Dermis microvascular lymphatic vessel endothelial cell (primary cell): ENCODE data around the gene ZBTB17. TPM values are rescaled to one million over a fixed set of nuclear protein-coding genes. Genes with fewer than 3 reads are reported as not detected.
"Not testable (repeated sequence)": the region's sequence is repeated elsewhere in the genome, so short reads cannot be mapped to it uniquely, and the experiment has no call there.

Experiments used
- DNase-seq, 2 donors: peaks; one replicate each; pipeline versions ENCODE4 v3.0.0 to v3.0.0-alpha.2; 2010; ENCODE audit warnings: low read depth in 2 of 2
- total RNA-seq: library from RNA; depleted of rRNA; stranded (reverse); fragments of >200 nt; gene quantifications from 2 replicates; pipeline ENCODE4 v1.2.1, GENCODE V29; 2014

The ZBTB17 gene
- total RNA-seq, 1 donor from 2014 or later = 33.5 TPM

- no peak for DNase-seq
Measured at GRCh38 chr1:15988856-15989736, 13.2 kb upstream of the ZBTB17 start.

DNA sequence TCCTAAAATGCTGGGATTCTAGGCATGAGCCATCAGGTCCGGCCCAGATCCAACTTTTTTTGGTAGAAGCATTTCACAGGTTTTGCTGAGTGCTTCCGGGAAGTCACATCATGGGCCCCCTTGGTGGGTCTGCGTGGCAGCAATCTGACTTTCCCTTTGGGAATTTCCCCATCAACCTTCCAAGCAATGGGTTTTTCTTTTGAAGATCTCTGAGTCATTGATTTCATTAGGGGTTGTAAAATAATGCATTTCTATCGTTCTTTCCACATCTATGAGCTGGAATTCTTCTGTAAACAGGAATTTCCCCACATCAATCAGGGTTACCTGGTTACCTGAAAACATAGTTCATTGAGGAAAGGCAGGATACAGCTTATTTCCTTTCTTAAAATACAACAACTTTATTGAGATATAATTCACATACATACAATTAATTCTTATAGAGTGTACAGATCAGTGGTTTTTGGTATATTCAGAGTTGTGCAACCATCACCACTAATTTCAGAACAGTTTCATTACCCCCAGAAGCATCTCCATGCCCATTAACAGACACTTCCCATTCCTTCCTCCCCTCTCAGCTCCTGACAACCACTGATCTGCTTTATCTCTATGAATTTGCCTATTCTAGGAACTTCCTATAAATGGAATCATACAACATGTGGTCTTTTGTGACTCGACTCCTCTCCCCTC lies 9.9 kb upstream of the ZBTB17 start:
- DNase-seq = peak; percentile 42 to 46

- no peak for DNase-seq
Measured at GRCh38 chr1:15983275-15983674, 7.4 kb upstream of the ZBTB17 start.

DNA sequence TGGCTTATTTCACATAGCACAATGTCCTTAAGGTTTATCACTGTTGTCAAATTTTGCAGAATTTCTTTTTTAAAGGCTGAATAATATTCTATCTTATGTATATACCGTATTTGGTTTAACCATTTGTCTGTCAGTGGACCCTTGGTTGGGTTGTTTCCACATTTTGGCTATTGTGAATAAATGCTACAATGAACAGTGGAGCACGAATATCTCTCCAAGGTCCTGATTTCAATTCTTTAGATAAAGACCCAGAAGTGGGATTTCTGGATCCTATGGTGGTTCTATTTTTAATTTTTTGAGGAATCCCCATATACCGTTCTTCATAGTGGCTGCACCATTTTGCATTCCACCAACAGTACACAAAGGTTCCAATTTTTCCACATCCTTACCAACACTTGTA lies 5.8 kb upstream of the ZBTB17 start:
- no peak for DNase-seq

DNA sequence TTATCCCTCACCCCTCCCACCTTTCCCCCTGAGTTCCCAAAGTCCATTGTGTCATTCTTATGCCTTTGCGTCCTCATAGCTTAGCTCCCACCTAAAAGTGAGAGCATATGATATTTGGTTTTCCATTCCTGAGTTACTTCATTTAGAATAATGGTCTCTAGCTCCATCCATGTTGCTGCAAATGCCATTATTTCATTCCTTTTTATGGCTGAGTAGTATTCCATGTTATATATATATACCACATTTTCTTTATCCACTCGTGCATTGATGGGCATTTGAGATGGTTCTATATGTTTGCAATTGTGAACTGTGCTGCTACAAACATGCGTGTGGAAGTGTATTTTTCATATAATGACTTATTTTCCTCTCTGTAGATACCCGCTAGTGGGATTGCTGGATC lies 2.0 kb upstream of the ZBTB17 start:
- not testable (repeated sequence) for DNase-seq

- DNase-seq = peak in 1 of 2 donors; percentile 75
Measured at GRCh38 chr1:15975358-15975804, 520 bp downstream of the ZBTB17 start.

DNA sequence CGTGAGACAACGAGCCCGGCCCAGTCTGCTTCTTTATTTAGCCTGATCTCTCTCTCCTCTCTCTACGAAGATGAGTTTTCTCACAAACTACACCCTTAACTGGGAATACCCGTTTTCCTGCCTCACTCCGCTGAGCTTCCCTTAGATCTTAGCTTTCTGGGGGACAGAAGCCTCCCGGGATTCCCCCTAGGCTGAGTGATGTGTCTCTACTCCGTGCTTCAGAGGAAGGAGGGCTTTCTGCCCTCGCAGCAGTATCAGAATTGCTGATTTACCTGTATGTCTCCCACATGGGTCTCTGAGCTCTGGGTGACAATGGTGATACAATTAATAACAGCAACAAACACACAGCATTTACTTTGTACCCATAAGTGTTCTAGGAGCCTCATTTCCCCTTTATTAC lies 1.0 kb downstream of the ZBTB17 start:
- no peak for DNase-seq

DNA sequence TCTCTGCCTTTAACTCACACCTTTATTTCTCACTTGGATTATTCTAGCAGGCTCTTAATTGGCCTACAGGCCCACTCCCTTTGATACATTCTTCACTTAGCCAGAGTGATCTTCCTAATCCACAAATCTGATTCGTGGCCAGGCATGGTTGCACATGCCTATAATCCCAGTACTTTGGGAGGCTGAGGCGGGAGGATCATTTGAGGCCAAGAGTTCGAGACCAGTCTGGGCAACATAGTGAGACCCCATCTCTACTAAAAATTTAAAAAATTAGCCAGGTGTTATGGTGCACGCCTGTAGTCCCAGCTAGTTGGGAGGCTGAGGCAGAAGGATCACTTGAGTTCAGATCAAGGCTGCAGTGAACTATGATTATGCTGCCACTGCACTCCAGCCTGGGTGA lies 2.1 kb downstream of the ZBTB17 start:
- DNase-seq = no peak

GRCh38 chr1:15972409-15972808 lies 3.5 kb downstream of the ZBTB17 start:
- DNase-seq = no peak

DNA sequence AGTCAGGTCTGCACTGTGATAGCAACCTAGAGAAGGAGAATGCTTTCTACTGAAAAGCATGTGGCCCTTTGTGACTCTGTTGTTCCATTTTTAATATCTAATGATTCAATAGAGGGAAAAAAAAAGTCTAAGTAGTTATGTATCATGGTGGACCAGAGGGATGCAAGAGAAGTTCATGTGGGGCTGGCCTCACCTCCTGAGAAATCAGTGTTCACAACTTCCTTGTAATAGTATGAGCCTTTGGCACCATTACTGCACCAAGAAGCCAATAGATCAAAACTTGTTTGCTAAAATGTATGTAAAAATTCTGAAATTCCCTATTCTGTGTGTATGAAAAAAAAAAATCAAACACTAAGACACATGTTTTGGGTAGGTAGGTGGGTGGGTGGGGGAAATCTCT lies 5.0 kb downstream of the ZBTB17 start:
- DNase-seq = no peak

GRCh38 chr1:15969321-15969880 lies 6.5 kb downstream of the ZBTB17 start:
- DNase-seq = no peak

GRCh38 chr1:15968172-15968571 lies 7.7 kb downstream of the ZBTB17 start:
- DNase-seq = no peak

DNA sequence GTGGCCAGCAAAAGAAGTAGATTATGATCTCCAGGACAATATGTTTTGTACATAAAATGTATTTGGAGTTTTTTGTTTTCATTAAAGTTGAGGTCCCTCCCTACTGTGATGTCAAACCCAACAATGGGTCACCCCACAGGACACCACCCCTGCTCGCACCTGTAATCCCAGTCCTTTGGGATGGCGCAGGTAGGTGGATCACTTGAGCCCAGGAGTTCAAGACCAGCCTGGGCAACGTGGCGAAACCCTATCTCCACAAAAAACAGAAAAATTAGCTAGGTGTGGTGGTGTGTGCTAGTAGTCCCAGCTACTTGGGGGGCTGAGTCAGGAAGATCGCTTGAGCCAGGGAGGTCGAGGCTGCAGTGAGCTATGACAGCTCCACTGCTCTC lies 9.0 kb downstream of the ZBTB17 start:
- DNase-seq = no peak

DNA sequence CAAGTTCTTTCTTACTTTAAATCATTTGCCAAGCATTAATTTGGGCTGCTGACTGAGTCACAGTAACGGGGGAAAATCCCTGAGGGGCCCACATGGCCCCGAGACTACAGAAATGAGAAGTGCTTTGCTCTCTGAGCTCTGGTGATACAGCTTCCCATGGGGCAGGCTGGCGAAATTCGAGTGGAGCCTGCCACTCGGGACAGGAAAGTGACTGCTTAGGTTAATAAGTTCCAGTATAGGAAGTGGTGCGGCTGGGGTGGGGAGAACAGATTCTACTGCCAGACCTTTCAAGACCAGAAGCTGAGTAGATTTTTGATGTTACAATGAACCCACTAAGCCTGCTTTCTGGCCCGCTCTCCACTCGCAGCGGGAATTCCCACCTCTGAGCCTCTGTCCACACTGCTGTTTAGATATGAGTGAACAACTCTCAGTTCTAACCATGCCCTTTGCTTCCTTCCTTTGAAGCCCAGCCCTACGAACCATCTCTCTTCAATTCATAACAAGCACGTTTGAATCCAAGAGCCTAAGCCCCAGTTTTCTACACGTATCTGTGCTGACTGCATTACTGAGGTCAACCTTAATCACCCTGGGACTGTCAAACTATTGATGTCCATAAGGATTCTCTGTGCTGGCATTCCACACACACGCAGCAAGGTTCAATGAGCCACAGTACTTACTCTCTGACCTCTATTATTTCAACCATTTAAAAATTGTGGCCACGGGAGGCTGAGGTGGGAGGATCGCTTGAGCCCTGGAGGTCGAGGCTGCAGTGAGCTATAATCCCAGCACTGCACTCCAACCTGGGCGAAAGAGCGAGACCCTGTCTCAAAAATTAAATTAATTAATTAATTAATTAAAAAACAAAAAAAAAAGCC lies 9.6 kb downstream of the ZBTB17 start:
- peak in 1 of 2 donors; percentile 69 for DNase-seq

DNA sequence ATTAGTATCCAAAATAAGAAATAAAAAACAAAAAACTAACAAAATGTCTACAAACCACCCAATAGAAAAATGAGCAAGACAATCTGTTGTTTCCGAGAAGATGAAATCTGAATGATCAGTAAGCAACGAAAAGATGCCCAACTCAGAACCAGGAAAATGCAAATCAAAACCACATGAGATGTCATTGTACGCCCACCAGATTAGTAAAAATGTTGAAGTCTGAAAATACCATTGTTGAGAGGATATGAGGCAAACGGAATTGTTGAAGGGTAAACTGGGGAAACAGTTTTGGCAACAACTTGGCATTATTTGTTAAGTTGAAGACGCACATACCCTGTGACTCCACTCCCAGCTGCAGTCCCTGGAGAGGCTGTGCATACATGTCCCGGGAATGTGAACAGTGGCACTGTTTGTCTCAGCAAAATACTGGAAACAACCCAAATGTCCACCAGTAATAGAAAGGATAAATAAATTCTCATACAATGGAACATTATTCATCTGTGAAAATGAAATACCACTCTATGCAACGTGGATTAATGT lies 10.6 kb downstream of the ZBTB17 start:
- DNase-seq = peak in 1 of 2 donors; percentile 78

DNA sequence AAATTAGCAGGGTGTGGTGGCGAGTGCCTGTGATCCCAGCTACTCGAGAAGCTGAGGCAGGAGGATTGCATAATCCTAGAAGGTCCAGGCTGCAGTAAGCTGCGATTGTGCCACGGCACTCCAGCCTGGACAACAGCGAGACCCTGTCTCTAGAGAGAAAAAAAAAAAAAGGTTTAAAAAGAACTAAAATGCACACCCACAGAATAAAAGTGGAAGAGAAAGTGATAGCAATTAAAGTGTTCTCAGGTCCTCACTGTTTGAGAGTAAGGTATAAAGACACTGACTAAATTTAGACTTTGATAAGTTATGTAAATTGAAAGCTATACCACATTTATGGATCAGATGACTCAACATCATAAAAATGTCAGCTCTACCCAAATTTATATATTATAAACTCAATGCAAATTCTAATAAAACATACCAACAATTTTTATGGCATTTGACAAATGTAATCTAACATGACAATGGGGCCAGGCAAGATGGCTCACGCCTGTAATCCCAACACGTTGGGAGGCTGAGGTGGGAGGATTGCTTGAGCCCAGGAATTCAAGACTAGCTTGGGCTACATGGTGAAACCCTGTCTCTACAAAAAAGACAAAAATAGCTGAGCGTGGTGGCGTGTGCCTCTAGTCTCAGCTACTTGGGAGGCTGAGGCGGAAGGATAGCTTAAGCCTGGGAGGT lies 11.8 kb downstream of the ZBTB17 start:
- DNase-seq = no peak

DNA sequence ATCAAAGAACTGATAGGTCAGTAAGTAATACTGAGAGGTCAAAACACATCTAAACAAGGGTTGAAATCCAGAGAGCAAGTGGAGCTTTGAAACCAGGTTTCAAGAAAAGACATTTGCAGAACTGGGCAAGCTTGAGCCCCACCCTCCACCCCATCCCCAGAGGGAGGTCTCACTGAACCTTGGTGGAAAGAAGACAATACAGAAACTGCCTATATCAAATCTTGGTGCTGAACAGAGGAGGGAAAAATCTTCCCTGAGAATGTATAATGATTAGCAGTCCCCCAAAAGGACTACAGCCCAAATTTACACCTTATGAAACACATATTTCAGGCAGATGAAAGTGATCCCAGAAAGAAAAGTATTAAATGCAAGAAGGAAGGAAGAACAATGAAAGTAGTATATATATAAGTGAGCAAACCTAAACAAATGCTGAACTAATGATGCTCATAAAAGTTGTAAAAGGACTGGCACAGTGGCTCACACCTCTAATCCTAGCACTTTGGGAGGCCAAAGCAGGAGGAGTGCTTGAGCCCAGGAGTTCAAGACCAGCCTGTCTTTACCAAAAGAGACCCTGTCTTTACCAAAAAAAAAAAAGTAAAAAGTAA lies 12.4 kb downstream of the ZBTB17 start:
- DNase-seq = no peak

- no peak for DNase-seq
Measured at GRCh38 chr1:15962671-15963362, 13.1 kb downstream of the ZBTB17 start.

DNA sequence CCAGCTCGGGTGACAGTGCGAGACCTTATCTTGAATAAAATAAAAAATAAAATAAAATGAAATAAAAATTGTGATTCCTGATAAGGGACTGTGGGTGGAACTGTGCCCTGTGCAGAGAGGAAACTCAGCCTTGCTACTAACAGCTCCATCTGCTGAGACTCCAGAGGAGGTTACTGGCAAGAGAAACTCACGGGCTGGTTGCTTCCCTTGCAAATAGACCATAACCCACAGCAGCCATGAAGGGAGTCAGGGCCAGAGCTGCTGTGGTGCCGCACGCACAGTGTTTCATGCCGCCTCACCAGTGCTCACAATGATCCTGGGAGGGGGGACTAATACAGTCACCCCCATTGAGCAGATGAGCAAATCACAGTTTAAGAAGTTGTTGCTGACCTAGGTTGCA lies 13.7 kb downstream of the ZBTB17 start:
- no peak for DNase-seq

DNA sequence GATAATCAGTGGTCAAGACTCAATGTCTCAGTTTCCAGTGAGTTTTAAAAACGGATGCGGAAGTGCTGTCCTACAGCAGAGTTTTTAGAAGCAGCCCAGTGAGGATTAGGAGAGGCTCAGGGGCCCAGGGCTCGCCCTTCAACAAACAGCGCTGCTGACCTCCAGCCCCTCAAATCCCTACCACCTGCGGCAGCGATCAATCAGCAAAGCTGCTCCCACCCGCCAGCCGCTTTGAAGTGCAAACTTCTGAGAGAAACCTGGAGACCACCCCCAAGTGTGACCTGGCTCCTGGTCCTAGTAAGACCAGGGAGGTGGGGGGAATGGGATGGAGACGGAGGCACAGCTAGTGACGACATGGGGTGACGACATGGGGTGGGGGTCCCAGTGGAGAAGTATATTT lies 14.4 kb downstream of the ZBTB17 start:
- DNase-seq = no peak
